ENCODE results near the gene ATP13A1.

DNA sequence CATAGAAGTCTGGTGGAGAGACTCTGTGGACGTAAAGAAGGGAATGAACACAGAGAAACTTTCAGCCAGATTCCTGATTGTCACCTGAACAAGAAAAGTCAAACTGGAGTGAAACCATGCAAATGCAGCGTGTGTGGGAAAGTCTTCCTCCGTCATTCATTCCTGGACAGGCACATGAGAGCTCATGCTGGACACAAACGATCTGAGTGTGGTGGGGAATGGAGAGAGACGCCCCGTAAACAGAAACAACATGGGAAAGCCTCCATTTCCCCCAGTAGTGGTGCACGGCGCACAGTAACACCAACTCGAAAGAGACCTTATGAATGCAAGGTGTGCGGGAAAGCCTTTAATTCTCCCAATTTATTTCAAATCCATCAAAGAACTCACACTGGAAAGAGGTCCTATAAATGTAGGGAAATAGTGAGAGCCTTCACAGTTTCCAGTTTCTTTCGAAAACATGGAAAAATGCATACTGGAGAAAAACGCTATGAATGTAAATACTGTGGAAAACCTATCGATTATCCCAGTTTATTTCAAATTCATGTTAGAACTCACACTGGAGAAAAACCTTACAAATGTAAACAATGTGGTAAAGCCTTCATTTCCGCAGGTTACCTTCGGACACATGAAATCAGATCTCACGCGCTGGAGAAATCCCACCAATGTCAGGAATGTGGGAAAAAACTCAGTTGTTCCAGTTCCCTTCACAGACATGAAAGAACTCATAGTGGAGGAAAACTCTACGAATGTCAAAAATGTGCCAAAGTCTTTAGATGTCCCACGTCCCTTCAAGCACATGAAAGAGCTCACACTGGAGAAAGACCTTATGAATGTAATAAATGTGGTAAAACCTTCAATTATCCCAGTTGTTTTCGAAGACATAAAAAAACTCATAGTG, 15.9 kb upstream of the ATP13A1 start:
- TF ChIP-seq, protein P1, sequence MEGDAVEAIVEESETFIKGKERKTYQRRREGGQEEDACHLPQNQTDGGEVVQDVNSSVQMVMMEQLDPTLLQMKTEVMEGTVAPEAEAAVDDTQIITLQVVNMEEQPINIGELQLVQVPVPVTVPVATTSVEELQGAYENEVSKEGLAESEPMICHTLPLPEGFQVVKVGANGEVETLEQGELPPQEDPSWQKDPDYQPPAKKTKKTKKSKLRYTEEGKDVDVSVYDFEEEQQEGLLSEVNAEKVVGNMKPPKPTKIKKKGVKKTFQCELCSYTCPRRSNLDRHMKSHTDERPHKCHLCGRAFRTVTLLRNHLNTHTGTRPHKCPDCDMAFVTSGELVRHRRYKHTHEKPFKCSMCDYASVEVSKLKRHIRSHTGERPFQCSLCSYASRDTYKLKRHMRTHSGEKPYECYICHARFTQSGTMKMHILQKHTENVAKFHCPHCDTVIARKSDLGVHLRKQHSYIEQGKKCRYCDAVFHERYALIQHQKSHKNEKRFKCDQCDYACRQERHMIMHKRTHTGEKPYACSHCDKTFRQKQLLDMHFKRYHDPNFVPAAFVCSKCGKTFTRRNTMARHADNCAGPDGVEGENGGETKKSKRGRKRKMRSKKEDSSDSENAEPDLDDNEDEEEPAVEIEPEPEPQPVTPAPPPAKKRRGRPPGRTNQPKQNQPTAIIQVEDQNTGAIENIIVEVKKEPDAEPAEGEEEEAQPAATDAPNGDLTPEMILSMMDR (IDR thresholded peaks at IDR 0.05): no peak
- TF ChIP-seq POLR2AphosphoS5 (IDR thresholded peaks at IDR 0.05) (no peak), POLR2A (IDR thresholded peaks at IDR 0.05) (no peak)
